DMS79 (cell line): ENCODE data around the gene VWA3B.
A peak's percentile ranks its signal among the peaks of the same experiment; 100 is the strongest.
"Not testable (repeated sequence)": the region's sequence is repeated elsewhere in the genome, so short reads cannot be mapped to it uniquely, and the experiment has no call there.

Source experiments
- DNase-seq: peaks from one replicate; lab custom pipeline; 2025; lab: John Stamatoyannopoulos, UW

The VWA3B gene

GRCh38 chr2:98085649-98086048 is 1.3 kb upstream of the VWA3B start:
- no peak for DNase-seq

- DNase-seq: no peak
Measured at GRCh38 chr2:98087447-98088020, 567 bp downstream of the VWA3B start.

GRCh38 chr2:98088261-98088660 is 1.3 kb downstream of the VWA3B start:
- no peak for DNase-seq

- no peak for DNase-seq
Measured at GRCh38 chr2:98089941-98090340, 3.0 kb downstream of the VWA3B start.

- DNase-seq: no peak
Measured at GRCh38 chr2:98090951-98091350, 4.0 kb downstream of the VWA3B start.

- no peak for DNase-seq
Measured at GRCh38 chr2:98091738-98092137, 4.8 kb downstream of the VWA3B start.

GRCh38 chr2:98093146-98093545 is 6.2 kb downstream of the VWA3B start:
- no peak for DNase-seq

GRCh38 chr2:98093611-98094010 is 6.6 kb downstream of the VWA3B start:
- DNase-seq: no peak

- no peak for DNase-seq
Measured at GRCh38 chr2:98099939-98100743, 13.2 kb downstream of the VWA3B start.

- DNase-seq: not testable (repeated sequence)
Measured at GRCh38 chr2:98102315-98102714, 15.3 kb downstream of the VWA3B start.

GRCh38 chr2:98102878-98103277 is 15.9 kb downstream of the VWA3B start:
- no peak for DNase-seq

- DNase-seq: no peak
Measured at GRCh38 chr2:98108110-98108509, 21.1 kb downstream of the VWA3B start.

GRCh38 chr2:98110741-98111140 is 23.8 kb downstream of the VWA3B start:
- DNase-seq: no peak

GRCh38 chr2:98114643-98115330 is 27.8 kb downstream of the VWA3B start:
- no peak for DNase-seq

- DNase-seq: peak; percentile 90
Measured at GRCh38 chr2:98118161-98118560, 31.2 kb downstream of the VWA3B start.

GRCh38 chr2:98118852-98119251 is 31.9 kb downstream of the VWA3B start:
- no peak for DNase-seq

- peak; percentile 37 for DNase-seq
Measured at GRCh38 chr2:98121149-98121548, 34.2 kb downstream of the VWA3B start.

- no peak for DNase-seq
Measured at GRCh38 chr2:98122524-98122923, 35.6 kb downstream of the VWA3B start.

GRCh38 chr2:98123286-98123685 is 36.3 kb downstream of the VWA3B start:
- no peak for DNase-seq

GRCh38 chr2:98126061-98126460 is 39.1 kb downstream of the VWA3B start:
- DNase-seq: no peak

GRCh38 chr2:98127229-98127989 is 40.4 kb downstream of the VWA3B start:
- DNase-seq: no peak

GRCh38 chr2:98128556-98129109 is 41.7 kb downstream of the VWA3B start:
- no peak for DNase-seq
